AG04449 (cell line): ENCODE results near the gene PAM.
A peak's percentile ranks its signal among the peaks of the same experiment; 100 is the strongest.

Experiments used
- CTCF ChIA-PET: fragments of 350-600 bp; formaldehyde crosslinking; extraction: SDS; loops from one replicate; lab custom pipeline; 2021; ENCODE audit warnings: antibody characterized with exemption; lab: Yijun Ruan, JAX
- POLR2A ChIA-PET: fragments of 400-600, 350-600 bp; formaldehyde crosslinking; extraction: SDS; loops from one replicate; lab custom pipeline; 2020; ENCODE audit warnings: antibody characterized with exemption, inconsistent platforms; lab: Yijun Ruan, JAX
- DNase-seq: peaks from one replicate; pipeline ENCODE4 v3.0.0-alpha.2; 2010; ENCODE audit warnings: low read depth, low spot score
- H3K4me3 ChIP-seq: 2 replicates; pipeline ENCODE4 v1.5.1; 2011; ENCODE audit warnings: low read depth, mild to moderate bottlenecking, control low read depth, low read length
- CTCF ChIP-seq: IDR thresholded peaks from one replicate; pipeline ENCODE4 v1.5.1; 2011; ENCODE audit warnings: mild to moderate bottlenecking, moderate library complexity, low read length, control low read depth, inconsistent platforms; ENCODE audit not compliant: insufficient read depth; ENCODE audit errors: missing control alignments

PAM gene

DNA sequence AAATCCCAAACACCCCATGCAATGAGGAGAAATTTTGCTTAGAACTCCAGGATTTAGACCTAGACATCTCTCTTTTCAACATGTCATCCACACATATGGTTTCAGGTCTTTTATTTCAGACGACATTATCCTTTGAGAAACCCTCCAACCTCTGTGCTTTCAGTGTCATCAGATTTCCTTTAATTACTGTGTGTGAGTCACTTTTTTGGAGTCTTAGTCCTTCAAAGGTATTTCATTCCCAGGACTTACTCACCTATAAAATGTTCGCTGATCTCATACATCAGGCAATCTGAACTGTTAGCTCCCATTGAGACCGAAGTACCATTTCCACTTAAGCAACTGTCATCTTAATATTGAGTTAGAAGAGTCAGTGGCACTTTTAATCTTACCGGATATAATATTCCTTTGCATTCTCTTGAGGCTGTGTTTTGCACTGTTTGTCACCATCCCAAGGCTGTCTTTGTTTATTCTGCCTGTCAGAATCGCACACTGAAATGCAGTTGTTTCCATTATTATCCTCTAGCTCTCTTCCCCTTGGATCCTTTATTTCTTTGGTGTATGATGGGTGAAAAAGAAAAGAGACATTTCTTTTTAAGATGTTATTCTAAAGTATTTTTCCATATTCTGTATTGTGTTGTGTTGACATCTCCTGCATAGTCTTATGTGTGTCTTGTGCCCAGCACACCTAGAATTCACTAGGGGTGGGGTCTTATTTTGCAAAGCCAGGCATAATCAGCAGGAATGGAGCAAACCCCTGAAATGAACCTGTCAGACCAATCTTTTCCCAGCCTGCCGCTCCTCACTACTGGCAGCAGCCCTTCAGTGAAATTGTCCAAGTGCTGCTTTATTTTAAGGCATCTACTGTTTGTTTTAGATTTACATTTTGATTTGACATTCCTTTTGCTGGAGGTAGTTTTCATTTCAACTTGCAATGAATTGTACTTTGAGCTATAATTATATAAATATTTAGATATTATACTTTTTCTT is 155.4 kb downstream of the PAM start:
- CTCF ChIA-PET = no interaction called here

GRCh38 chr5:102911973-102912372 is 156.9 kb downstream of the PAM start:
- no peak overlapping the region for H3K4me3 ChIP-seq
- peak; percentile 17 for DNase-seq
- ChIA-PET CTCF (interaction anchor here (0.9 kb wide), 1 partner anchor 46 kb away, joined by 3 read pairs; no protein-coding TSS in a partner anchor), POLR2A (no interaction called here)
- TF ChIP-seq CTCF = no peak

More for the DNA sequence above, 155.4 kb downstream of the PAM start:
- no peak overlapping the region for H3K4me3 ChIP-seq
- TF ChIP-seq CTCF = no peak
- DNase-seq = peak; percentile 9
- POLR2A ChIA-PET = interaction anchor here (0.7 kb wide), 1 partner anchor 13 kb away, joined by 3 read pairs; no protein-coding TSS in a partner anchor

DNA sequence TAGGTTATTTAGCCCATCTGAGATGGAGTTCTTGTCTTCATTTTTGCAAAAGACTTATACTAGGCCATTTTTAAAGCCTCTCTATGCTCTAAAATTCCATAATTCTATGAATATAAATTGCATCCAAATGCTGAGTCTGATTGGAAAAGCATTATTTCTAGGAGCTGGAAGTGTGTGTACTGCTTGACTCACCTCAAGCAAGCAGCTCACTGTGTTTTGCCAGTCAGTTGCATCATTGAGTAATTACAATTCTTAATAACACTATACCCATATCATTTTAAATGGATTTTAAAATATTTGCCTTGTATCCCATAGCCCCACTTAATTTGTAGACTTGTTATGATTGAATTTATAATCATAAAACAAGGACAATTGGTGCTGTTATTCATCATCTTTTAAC is 161.0 kb downstream of the PAM start:
- H3K4me3 ChIP-seq = no peak overlapping the region
- CTCF ChIA-PET = interaction anchor here (0.9 to 2.2 kb wide), 2 partner anchors 9 to 135 kb away, joined by 3 to 7 read pairs; no protein-coding TSS in a partner anchor
- TF ChIP-seq CTCF = no peak
- DNase-seq = no peak
- POLR2A ChIA-PET = no interaction called here

DNA sequence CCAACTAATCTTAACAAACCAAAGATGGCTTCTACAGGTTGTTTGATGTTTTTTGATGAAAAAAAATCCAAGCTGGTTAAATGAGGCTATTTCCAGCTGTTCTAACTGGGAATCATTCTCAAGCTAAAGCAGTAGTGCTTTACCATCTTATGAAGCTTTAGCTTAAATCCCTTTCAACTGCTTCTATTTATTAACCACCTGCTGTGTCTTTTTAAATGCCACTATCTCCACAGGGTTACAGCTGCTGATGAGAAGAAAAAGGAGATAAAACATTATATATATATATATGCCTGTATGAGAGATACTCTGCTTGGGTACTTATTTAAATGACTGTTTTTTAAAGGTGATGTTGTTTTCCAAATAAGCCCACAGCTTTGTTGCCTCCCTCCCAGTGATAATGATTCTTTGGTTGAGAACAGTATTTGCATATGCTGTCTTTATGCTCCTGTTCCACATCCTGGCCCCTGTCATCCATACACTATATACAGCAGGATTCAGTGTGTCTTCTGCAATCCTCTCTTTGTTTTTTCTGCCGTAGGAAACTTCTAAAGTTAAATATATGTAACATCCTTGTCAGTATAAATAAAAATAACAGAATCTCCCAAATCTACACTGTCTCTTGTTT is 164.0 kb downstream of the PAM start:
- no peak overlapping the region for H3K4me3 ChIP-seq
- TF ChIP-seq CTCF = no peak
- ChIA-PET POLR2A (interaction anchor here (0.6 kb wide), 1 partner anchor 16 kb away, joined by 3 read pairs; no protein-coding TSS in a partner anchor), CTCF (no interaction called here)
- no peak for DNase-seq

- no peak for TF ChIP-seq CTCF
- no peak for DNase-seq
- POLR2A ChIA-PET = no interaction called here
- no peak overlapping the region for H3K4me3 ChIP-seq
- CTCF ChIA-PET = interaction anchor here (0.7 kb wide), 1 partner anchor 92 kb away, joined by 3 read pairs; no protein-coding TSS in a partner anchor
These were observed 165.7 kb downstream of the PAM start for GRCh38 chr5:102920762-102921161.
